ENCODE data around the gene IQSEC2.

Gene IQSEC2

DNA sequence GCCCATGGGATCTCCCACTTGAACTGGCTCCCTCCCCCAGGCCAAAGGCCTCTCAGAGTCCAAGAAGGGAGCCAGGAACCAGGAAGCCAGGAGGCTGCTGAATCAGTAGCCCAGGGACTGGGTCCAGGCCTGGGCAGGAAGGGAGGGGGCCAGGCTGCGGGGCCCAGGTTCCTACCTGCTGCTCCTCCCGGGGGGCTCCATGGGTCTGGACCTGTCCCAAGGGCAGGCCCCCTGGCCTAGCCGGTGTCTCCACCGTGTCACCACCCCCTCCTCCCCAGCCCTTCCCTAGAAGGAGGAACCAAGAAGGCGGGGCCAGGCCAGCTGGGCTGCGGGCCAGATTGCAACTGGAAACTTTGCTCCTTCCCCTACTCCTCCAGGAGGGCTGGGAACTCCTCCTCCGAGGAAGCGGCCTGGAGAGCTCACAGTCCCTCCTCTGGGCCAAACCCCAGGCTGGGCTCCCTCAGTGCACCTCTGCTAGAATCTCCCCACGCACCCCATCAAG lies at the start of gene IQSEC2:
TSS of gene IQSEC2 (minus strand) at position 264 of the 502 bp plus-strand sequence.
- Histone ChIP-seq H3K36me3 (no peaks in the 10 kb centered on the region), H3K27ac (peak within 1 kb of the TSS; percentile 79 to 83), H3K9me3 (no peaks in the 10 kb centered on the region), H3K4me1 (peaks cover 0 to 29% (median 10%) of the 10 kb centered on the region in 4 donors), H3K27me3 (no peaks in the 10 kb centered on the region), H3K4me3 (peak within 1 kb of the TSS; percentile 50 to 57)
- intact Hi-C loops (cut with DNase I; ENCODE audit: low total_unique reads) = no loop called here
- peak; percentile 80 to 93 for DNase-seq
- TF ChIP-seq, protein P1, sequence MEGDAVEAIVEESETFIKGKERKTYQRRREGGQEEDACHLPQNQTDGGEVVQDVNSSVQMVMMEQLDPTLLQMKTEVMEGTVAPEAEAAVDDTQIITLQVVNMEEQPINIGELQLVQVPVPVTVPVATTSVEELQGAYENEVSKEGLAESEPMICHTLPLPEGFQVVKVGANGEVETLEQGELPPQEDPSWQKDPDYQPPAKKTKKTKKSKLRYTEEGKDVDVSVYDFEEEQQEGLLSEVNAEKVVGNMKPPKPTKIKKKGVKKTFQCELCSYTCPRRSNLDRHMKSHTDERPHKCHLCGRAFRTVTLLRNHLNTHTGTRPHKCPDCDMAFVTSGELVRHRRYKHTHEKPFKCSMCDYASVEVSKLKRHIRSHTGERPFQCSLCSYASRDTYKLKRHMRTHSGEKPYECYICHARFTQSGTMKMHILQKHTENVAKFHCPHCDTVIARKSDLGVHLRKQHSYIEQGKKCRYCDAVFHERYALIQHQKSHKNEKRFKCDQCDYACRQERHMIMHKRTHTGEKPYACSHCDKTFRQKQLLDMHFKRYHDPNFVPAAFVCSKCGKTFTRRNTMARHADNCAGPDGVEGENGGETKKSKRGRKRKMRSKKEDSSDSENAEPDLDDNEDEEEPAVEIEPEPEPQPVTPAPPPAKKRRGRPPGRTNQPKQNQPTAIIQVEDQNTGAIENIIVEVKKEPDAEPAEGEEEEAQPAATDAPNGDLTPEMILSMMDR (IDR thresholded peaks at IDR 0.05) = no peak

DNA sequence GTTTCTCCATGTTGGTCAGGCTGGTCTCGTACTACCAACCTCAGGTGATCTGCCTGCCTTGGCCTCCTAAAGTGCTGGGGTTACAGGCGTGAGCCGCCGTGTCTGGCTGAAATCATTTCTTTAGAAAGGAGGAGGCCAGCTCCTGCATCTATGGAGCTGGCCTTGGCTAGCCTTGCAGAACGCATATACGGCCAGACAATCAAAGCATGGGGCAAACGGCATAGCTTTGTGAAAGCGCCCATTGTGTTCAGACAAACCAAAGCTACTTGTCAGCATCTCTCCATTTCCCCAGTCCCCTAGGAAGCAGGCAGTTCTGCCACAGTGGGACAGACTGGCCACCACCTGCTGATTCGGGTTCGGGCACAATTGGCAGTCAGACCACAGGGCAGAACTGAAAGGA lies 48.9 kb upstream of the IQSEC2 start:
- Histone ChIP-seq H3K36me3 (no peaks in the 10 kb centered on the region), H3K27ac (no peak overlapping the region), H3K4me3 (no peak overlapping the region), H3K27me3 (no peaks in the 10 kb centered on the region), H3K9me3 (no peaks in the 10 kb centered on the region), H3K4me1 (no peaks in the 10 kb centered on the region)
- TF ChIP-seq, protein P1 (IDR thresholded peaks at IDR 0.05) = no peak
- no peak for DNase-seq
- intact Hi-C loops (cut with DNase I; ENCODE audit: low total_unique reads) = no loop called here

DNA sequence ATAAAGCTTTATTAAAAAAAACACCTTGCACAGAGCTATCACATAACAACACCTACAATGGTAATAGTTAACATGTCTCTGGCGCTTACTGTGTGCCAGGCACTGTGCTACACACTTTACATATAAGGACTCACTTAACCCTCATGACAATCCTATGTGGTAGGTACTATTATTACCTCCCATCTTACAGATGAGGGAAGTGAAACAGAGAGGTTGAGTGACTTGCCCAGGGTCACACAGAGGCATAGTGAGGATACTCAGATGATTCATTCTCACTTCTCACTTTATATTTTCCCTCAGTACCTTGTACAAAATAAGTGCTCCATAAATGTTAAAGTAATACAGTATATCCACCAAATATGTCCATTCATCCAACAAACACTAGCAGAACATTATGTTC lies 43.4 kb upstream of the IQSEC2 start:
- intact Hi-C loops (cut with DNase I; ENCODE audit: low total_unique reads) = no loop called here

DNA sequence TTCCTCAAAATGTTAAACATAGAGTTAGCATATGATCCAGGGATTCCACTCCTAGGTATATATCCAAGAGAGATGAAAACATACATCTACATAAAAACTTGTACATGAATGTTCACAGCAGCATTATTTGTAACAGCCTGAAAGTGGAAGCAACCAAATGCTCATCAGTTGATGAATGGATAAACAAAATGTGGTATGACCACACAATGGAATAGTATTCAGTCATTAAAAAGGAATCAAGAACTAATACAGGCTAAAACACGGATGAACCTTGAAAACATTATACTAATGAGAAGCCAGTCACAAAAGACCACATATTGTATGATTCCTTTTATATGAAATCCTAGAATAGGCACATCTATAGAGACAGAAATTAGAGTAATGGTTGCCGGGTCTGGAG lies 42.7 kb upstream of the IQSEC2 start:
- H3K27me3 ChIP-seq = no peaks in the 10 kb centered on the region
- no peak overlapping the region for H3K27ac ChIP-seq
- TF ChIP-seq, protein P1 (IDR thresholded peaks at IDR 0.05) = no peak
- no peaks in the 10 kb centered on the region for H3K36me3 ChIP-seq
- no peak overlapping the region for H3K4me3 ChIP-seq
- H3K9me3 ChIP-seq = no peaks in the 10 kb centered on the region
- H3K4me1 ChIP-seq = peaks cover 0 to 22% (median 10%) of the 10 kb centered on the region in 4 donors
- DNase-seq = no peak
- intact Hi-C loops (cut with DNase I; ENCODE audit: low total_unique reads) = no loop called here

More for the DNA sequence above, 43.4 kb upstream of the IQSEC2 start:
- no peak overlapping the region for H3K27ac ChIP-seq
- no peaks in the 10 kb centered on the region for H3K27me3 ChIP-seq
- TF ChIP-seq, protein P1 (IDR thresholded peaks at IDR 0.05) = no peak
- no peaks in the 10 kb centered on the region for H3K9me3 ChIP-seq
- no peaks in the 10 kb centered on the region for H3K36me3 ChIP-seq
- DNase-seq = no peak
- H3K4me3 ChIP-seq = no peak overlapping the region
- peaks cover 0 to 17% (median 6%) of the 10 kb centered on the region in 4 donors for H3K4me1 ChIP-seq

DNA sequence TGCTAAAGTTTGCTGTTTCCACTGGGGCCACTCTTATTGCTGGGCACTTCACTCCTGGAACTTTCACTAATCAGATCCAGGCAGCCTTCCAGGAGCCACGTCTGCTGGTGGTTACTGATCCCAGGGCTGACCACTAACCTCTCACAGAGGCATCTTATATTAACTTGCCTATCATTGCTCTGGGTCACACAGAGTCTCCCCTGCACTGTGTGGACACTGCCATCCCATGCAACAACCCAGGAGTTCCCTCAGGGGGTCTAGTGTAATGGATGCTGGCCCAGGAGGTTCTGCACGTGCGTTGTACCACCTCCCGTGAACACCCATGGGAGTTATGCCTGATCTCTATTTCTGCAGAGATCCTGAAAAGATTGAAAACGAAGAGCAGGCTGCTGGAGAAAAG lies 41.8 kb upstream of the IQSEC2 start:
- H3K4me3 ChIP-seq = no peak overlapping the region
- no peaks in the 10 kb centered on the region for H3K27me3 ChIP-seq
- H3K36me3 ChIP-seq = no peaks in the 10 kb centered on the region
- no peak overlapping the region for H3K27ac ChIP-seq
- peaks cover 0 to 24% (median 11%) of the 10 kb centered on the region in 4 donors for H3K4me1 ChIP-seq
- TF ChIP-seq, protein P1 (IDR thresholded peaks at IDR 0.05) = no peak
- H3K9me3 ChIP-seq = no peaks in the 10 kb centered on the region
- DNase-seq = no peak
- intact Hi-C loops (cut with DNase I; ENCODE audit: low total_unique reads) = no loop called here

Data from tibial artery (tissue), 4 donors.